HCT116 (cell line): ENCODE data around the gene CALML4. TPM values are rescaled to one million over a fixed set of nuclear protein-coding genes. Genes with fewer than 3 reads are reported as not detected.

Experiments used
- ATAC-seq: fragments of 200-7000 bp; cut with Tn5 transposase; 2 replicates; pipeline ENCODE4 v1.9.1; 2020; ENCODE audit warnings: mild to moderate bottlenecking, moderate library complexity
- BruUV-seq: library from RNA; stranded (reverse); fragments of 400-500 nt; replicated peaks from 2 replicates; lab custom pipeline; 2021; lab: Mats Ljungman, UMichigan
- CTCF ChIA-PET: fragments of 300-600 bp; sonication (Branson Sonifier 250); formaldehyde crosslinking; loops from one replicate; lab custom pipeline; 2021; ENCODE audit warnings: antibody characterized with exemption; lab: Charles Lee
- POLR2A ChIA-PET: fragments of 300-600, 350-600 bp; sonication (Branson Sonifier 250); formaldehyde crosslinking; loops from one replicate; lab custom pipeline; 2021; ENCODE audit warnings: antibody characterized with exemption; lab: Charles Lee
- RAD21 ChIA-PET, 2 experiments: fragments of 300-600 bp; sonication (Branson Sonifier 250); formaldehyde crosslinking; loops; one replicate each; lab custom pipeline; 2023; ENCODE audit warnings: low total read pairs in 2 of 2; ENCODE audit not compliant: uncharacterized antibody in 2 of 2, unreplicated experiment in 2 of 2, low non-redundant PET in 1 of 2; lab: Charles Lee
- DNase-seq: peaks from one replicate; pipeline ENCODE4 v3.0.0-alpha.2; 2010; ENCODE audit warnings: low read depth, low spot score
- H2AFZ ChIP-seq: fragments of 200-600 bp; shearing (Covaris generic), sonication (generic); 2 replicates; pipeline ENCODE4 v1.6.1; 2017; ENCODE audit warnings: low read depth, mixed run types, mixed read lengths, antibody characterized with exemption, low read length; ENCODE audit not compliant: poor library complexity, severe bottlenecking
- H3K27ac ChIP-seq: 2 replicates; pipeline ENCODE4 v1.5.1; 2012; ENCODE audit warnings: low read depth, low read length
- H3K27me3 ChIP-seq: fragments of 200-600 bp; sonication (generic); 2 replicates; pipeline ENCODE4 v1.6.1; 2016; ENCODE audit warnings: mixed run types, low read length, mixed read lengths; ENCODE audit not compliant: insufficient read depth
- H3K36me3 ChIP-seq, 2 experiments: fragments of 200-500 bp in 1 of 2; fragments of 200-600 bp in 1 of 2; sonication (Bioruptor generic) in 1 of 2; sonication (generic) in 1 of 2; 2 replicates each; pipeline versions ENCODE4 v1.5.1 to v1.6.1; 2014 to 2016; ENCODE audit warnings: low read length in 2 of 2, inconsistent platforms in 1 of 2, mixed read lengths in 1 of 2, mixed run types in 1 of 2; ENCODE audit not compliant: insufficient read depth in 2 of 2, control insufficient read depth in 1 of 2
- H3K4me1 ChIP-seq, 2 experiments: fragments of 200-600 bp in 1 of 2; sonication (generic) in 1 of 2; 2 replicates each; pipeline versions ENCODE4 v1.5.1 to v1.6.1; 2012 to 2017; ENCODE audit warnings: low read length in 2 of 2, inconsistent platforms in 1 of 2, mild to moderate bottlenecking in 1 of 2, mixed read lengths in 1 of 2, mixed run types in 1 of 2, moderate library complexity in 1 of 2; ENCODE audit not compliant: insufficient read depth in 2 of 2, control insufficient read depth in 1 of 2
- H3K4me2 ChIP-seq: fragments of 200-600 bp; sonication (generic); 2 replicates; pipeline ENCODE4 v1.6.1; 2017; ENCODE audit warnings: mixed run types, low read length, mixed read lengths
- H3K4me3 ChIP-seq, 2 experiments: fragments of 200-600 bp in 1 of 2; sonication (generic) in 1 of 2; replicated peaks in 1 of 2; 2 replicates each; pipeline ENCODE4 v1.5.1; 2011 to 2016; ENCODE audit warnings: low read length in 2 of 2, control low read depth in 1 of 2, low read depth in 1 of 2, mild to moderate bottlenecking in 1 of 2, mixed read lengths in 1 of 2, mixed run types in 1 of 2
- H3K79me2 ChIP-seq: fragments of 200-600 bp; sonication (generic); 2 replicates; pipeline ENCODE4 v1.6.1; 2017; ENCODE audit warnings: mild to moderate bottlenecking, mixed run types, low read length, moderate library complexity, mixed read lengths; ENCODE audit not compliant: insufficient read depth
- H3K9ac ChIP-seq: fragments of 200-600 bp; sonication (generic); 2 replicates; pipeline ENCODE4 v1.6.1; 2016; ENCODE audit warnings: low read length, mixed read lengths
- H3K9me2 ChIP-seq: fragments of 200-600 bp; sonication (generic), shearing (Covaris generic); 2 replicates; pipeline ENCODE4 v1.6.1; 2017; ENCODE audit warnings: mixed run types, mild to moderate bottlenecking, moderate library complexity; ENCODE audit not compliant: insufficient read depth
- H3K9me3 ChIP-seq, 2 experiments: fragments of 200-500 bp in 1 of 2; fragments of 200-600 bp in 1 of 2; sonication (Bioruptor generic) in 1 of 2; sonication (generic) in 1 of 2; 2 replicates each; pipeline ENCODE4 v1.6.1; 2014 to 2017; ENCODE audit warnings: low read length in 2 of 2, mixed read lengths in 2 of 2, inconsistent platforms in 1 of 2, low read depth in 1 of 2, mild to moderate bottlenecking in 1 of 2, mixed run types in 1 of 2, moderate library complexity in 1 of 2; ENCODE audit not compliant: control insufficient read depth in 1 of 2, insufficient read depth in 1 of 2
- H4K20me1 ChIP-seq: fragments of 200-600 bp; sonication (generic), shearing (Covaris generic); 2 replicates; pipeline ENCODE4 v1.6.1; 2017; ENCODE audit warnings: mixed run types, mild to moderate bottlenecking, moderate library complexity; ENCODE audit not compliant: insufficient read depth
- ATF3 ChIP-seq: IDR thresholded peaks from 2 replicates; pipeline ENCODE4 v1.6.1; 2012
- CBX3 ChIP-seq: IDR thresholded peaks from 2 replicates; pipeline ENCODE4 v1.6.1; 2012; ENCODE audit warnings: low read depth
- CEBPB ChIP-seq: IDR thresholded peaks from 2 replicates; pipeline ENCODE4 v1.6.1; 2012; ENCODE audit warnings: low read depth
- EGR1 ChIP-seq: IDR thresholded peaks from 2 replicates; pipeline ENCODE4 v1.6.1; 2012; ENCODE audit warnings: low read depth
- ELF1 ChIP-seq: IDR thresholded peaks from 2 replicates; pipeline ENCODE4 v1.6.1; 2012; ENCODE audit warnings: low read depth, borderline replicate concordance
- EZH2 ChIP-seq: fragments of 200-600 bp; sonication (generic); IDR thresholded peaks from 2 replicates; pipeline ENCODE4 v1.6.1; 2017; ENCODE audit warnings: antibody characterized with exemption, mixed run types
- EZH2phosphoT487 ChIP-seq: fragments of 200-600 bp; IDR thresholded peaks from 2 replicates; pipeline ENCODE4 v1.6.1; 2018; ENCODE audit warnings: antibody characterized with exemption, borderline replicate concordance
- FOSL1 ChIP-seq: IDR thresholded peaks from 2 replicates; pipeline ENCODE4 v1.6.1; 2012; ENCODE audit warnings: low read depth
- MAX ChIP-seq: IDR thresholded peaks from 2 replicates; pipeline ENCODE4 v1.6.1; 2012
- POLR2AphosphoS5 ChIP-seq: IDR thresholded peaks from 2 replicates; pipeline ENCODE4 v1.6.1; 2011; ENCODE audit warnings: mild to moderate bottlenecking, low read depth, low read length, moderate library complexity
- REST ChIP-seq: IDR thresholded peaks from 2 replicates; pipeline ENCODE4 v1.6.1; 2012; ENCODE audit warnings: low read depth
- SIN3A ChIP-seq: IDR thresholded peaks from 2 replicates; pipeline ENCODE4 v1.6.1; 2012; ENCODE audit warnings: low read depth
- SP1 ChIP-seq: IDR thresholded peaks from 2 replicates; pipeline ENCODE4 v1.6.1; 2012; ENCODE audit warnings: low read depth
- SRF ChIP-seq: IDR thresholded peaks from 2 replicates; pipeline ENCODE4 v1.6.1; 2012; ENCODE audit warnings: low read depth
- TCF7L2 ChIP-seq: IDR thresholded peaks from 2 replicates; pipeline ENCODE4 v1.7.0; 2011; ENCODE audit warnings: borderline replicate concordance, inconsistent platforms; ENCODE audit not compliant: insufficient read depth, insufficient read length; ENCODE audit errors: extremely low read depth
- YY1 ChIP-seq: IDR thresholded peaks from 2 replicates; pipeline ENCODE4 v1.6.1; 2011; ENCODE audit warnings: low read length, low read depth, moderate library complexity, mild to moderate bottlenecking; ENCODE audit not compliant: insufficient replicate concordance; ENCODE audit errors: extremely low read depth
- ZFX ChIP-seq: fragments of 450-650 bp; IDR thresholded peaks from 2 replicates; pipeline ENCODE4 v1.6.1; 2017
- ZNF274 ChIP-seq: fragments of 200-500 bp; sonication (Bioruptor generic); IDR thresholded peaks from 2 replicates; pipeline ENCODE4 v1.6.1; 2014; ENCODE audit warnings: mild to moderate bottlenecking, low read depth, low read length, inconsistent platforms
- intact Hi-C: fragments of 100-400 bp; cut with micrococcal nuclease; formaldehyde crosslinking; loops from 2 replicates; pipeline ENCODE4 v1.10.0; 2022
- total RNA-seq: library from RNA; stranded (reverse); gene quantifications from one replicate; pipeline ENCODE4 v1.2.1, GENCODE V29; 2021; ENCODE audit not compliant: unreplicated experiment
- TF ChIP-seq, protein P1 (sequence below): IDR thresholded peaks from 2 replicates; pipeline ENCODE4 v1.6.1; 2011; ENCODE audit warnings: mild to moderate bottlenecking, low read length, moderate library complexity; ENCODE audit not compliant: insufficient replicate concordance; ENCODE audit errors: extremely low read depth
- TF ChIP-seq, protein P2 (sequence below), 3 experiments: fragments of 200-600 bp in 1 of 3; sonication (generic) in 1 of 3; IDR thresholded peaks in 2 of 3; conservative IDR thresholded peaks in 1 of 3; 2 replicates each; pipeline ENCODE4 v1.5.1; 2012 to 2017; ENCODE audit warnings: low read depth in 2 of 3, low read length in 2 of 3, antibody characterized with exemption in 1 of 3, borderline replicate concordance in 1 of 3, control low read depth in 1 of 3, mild to moderate bottlenecking in 1 of 3, mixed read lengths in 1 of 3, mixed run types in 1 of 3, moderate library complexity in 1 of 3; ENCODE audit not compliant: insufficient read depth in 1 of 3

Gene CALML4
- total RNA-seq, 1 experiment from 2014 or later, result 8.5 TPM

DNA sequence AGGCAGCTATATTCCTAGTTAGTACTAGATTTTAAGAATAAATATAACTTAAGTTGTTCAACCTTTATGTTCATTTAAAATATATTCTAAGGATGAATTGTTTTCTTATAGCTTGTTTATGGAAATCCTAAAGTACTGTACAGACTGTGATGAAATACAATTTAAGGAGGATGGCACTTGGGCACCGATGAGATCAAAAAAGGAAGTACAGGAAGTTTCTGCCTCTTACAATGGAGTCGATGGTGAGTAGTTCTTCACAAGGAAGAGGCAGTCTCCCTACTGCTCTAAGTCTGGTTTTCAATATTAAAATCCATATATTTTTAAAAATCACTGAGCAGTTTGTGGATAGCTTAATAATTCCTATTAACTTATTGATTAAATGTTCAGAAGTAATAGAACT, 29.6 kb downstream of the CALML4 start:
- H3K4me3 ChIP-seq, result no peak overlapping the region
- H4K20me1 ChIP-seq, result peaks cover 3% of the 10 kb centered on the region; the same call in 1 of the 2 replicates
- intact Hi-C loops, result no loop called here
- no peaks in the 10 kb centered on the region for H3K4me1 ChIP-seq
- H3K79me2 ChIP-seq, result no peaks in the 10 kb centered on the region
- no TSS peak for BruUV-seq
- peaks cover 0 to 10% of the 10 kb centered on the region in 2 experiments; a peak in 3 of 4 replicates for H3K36me3 ChIP-seq
- no peaks in the 10 kb centered on the region for H3K9me3 ChIP-seq
- POLR2A ChIA-PET, result no interaction called here
- no peak overlapping the region for H2AFZ ChIP-seq
- H3K9me2 ChIP-seq, result no peaks in the 10 kb centered on the region
- no peak overlapping the region for H3K4me2 ChIP-seq
- DNase-seq (no peak), ATAC-seq (no peak)
- RAD21 ChIA-PET, result no interaction called here
- no peak overlapping the region for H3K27ac ChIP-seq
- H3K9ac ChIP-seq, result no peak overlapping the region
- CTCF ChIA-PET, result no interaction called here
- TF ChIP-seq EZH2, result no peak
- TF ChIP-seq CEBPB, result no peak
- no peak for TF ChIP-seq ELF1
- TF ChIP-seq EZH2phosphoT487, result no peak
- no peak for TF ChIP-seq CBX3
- TF ChIP-seq, protein P1, sequence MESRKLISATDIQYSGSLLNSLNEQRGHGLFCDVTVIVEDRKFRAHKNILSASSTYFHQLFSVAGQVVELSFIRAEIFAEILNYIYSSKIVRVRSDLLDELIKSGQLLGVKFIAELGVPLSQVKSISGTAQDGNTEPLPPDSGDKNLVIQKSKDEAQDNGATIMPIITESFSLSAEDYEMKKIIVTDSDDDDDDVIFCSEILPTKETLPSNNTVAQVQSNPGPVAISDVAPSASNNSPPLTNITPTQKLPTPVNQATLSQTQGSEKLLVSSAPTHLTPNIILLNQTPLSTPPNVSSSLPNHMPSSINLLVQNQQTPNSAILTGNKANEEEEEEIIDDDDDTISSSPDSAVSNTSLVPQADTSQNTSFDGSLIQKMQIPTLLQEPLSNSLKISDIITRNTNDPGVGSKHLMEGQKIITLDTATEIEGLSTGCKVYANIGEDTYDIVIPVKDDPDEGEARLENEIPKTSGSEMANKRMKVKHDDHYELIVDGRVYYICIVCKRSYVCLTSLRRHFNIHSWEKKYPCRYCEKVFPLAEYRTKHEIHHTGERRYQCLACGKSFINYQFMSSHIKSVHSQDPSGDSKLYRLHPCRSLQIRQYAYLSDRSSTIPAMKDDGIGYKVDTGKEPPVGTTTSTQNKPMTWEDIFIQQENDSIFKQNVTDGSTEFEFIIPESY, result no peak
- TF ChIP-seq EGR1, result no peak
- TF ChIP-seq ZNF274, result no peak
- TF ChIP-seq SRF, result no peak
- no peak for TF ChIP-seq YY1
- TF ChIP-seq, protein P2, sequence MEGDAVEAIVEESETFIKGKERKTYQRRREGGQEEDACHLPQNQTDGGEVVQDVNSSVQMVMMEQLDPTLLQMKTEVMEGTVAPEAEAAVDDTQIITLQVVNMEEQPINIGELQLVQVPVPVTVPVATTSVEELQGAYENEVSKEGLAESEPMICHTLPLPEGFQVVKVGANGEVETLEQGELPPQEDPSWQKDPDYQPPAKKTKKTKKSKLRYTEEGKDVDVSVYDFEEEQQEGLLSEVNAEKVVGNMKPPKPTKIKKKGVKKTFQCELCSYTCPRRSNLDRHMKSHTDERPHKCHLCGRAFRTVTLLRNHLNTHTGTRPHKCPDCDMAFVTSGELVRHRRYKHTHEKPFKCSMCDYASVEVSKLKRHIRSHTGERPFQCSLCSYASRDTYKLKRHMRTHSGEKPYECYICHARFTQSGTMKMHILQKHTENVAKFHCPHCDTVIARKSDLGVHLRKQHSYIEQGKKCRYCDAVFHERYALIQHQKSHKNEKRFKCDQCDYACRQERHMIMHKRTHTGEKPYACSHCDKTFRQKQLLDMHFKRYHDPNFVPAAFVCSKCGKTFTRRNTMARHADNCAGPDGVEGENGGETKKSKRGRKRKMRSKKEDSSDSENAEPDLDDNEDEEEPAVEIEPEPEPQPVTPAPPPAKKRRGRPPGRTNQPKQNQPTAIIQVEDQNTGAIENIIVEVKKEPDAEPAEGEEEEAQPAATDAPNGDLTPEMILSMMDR (IDR thresholded peaks at IDR 0.05 in 2 of 3, conservative IDR thresholded peaks at IDR 0.05 in 1 of 3; ENCODE audit: borderline replicate concordance in 1 of 3, insufficient read depth in 1 of 3, low read depth in 2 of 3, low read length in 2 of 3), result no peak
- no peak for TF ChIP-seq POLR2AphosphoS5
- no peak for TF ChIP-seq SP1
- TF ChIP-seq TCF7L2, result no peak
- no peak for TF ChIP-seq ATF3
- no peak for TF ChIP-seq ZFX
- no peak for TF ChIP-seq FOSL1
- no peak for TF ChIP-seq SIN3A
- TF ChIP-seq MAX, result no peak
- TF ChIP-seq REST, result no peak
- TF ChIP-seq, all 23 proteins: peak for 0
- H3K27me3 ChIP-seq, result no peaks in the 10 kb centered on the region
